Liver (tissue), 9 donors: Measurements from ENCODE around the gene CPAMD8. TPM values are rescaled to one million over a fixed set of nuclear protein-coding genes. Genes with fewer than 3 reads are reported as not detected.

Experiments
- DNase-seq: peaks from one replicate; pipeline ENCODE4 v3.0.0-alpha.2; 2017; ENCODE audit warnings: low spot score
- H3K27ac ChIP-seq, 2 donors: one replicate each; pipeline ENCODE4 v1.7.0; 2013; ENCODE audit warnings: inconsistent platforms in 2 of 2, low read length in 2 of 2, control low read depth in 1 of 2, low read depth in 1 of 2, mild to moderate bottlenecking in 1 of 2
- H3K27me3 ChIP-seq, 4 donors: one replicate each; pipeline versions ENCODE4 v1.6.1 to v1.7.0; 2013; ENCODE audit warnings: low read length in 3 of 4, inconsistent platforms in 1 of 4, mild to moderate bottlenecking in 1 of 4, moderate library complexity in 1 of 4; ENCODE audit not compliant: control insufficient read depth in 4 of 4, insufficient read depth in 4 of 4
- H3K36me3 ChIP-seq, 4 donors: one replicate each; pipeline versions ENCODE4 v1.6.1 to v1.7.0; 2013; ENCODE audit warnings: low read length in 3 of 4, mild to moderate bottlenecking in 3 of 4, low read depth in 1 of 4, moderate library complexity in 1 of 4; ENCODE audit not compliant: control insufficient read depth in 4 of 4, insufficient read depth in 3 of 4
- H3K4me1 ChIP-seq, 4 donors: one replicate each; pipeline versions ENCODE4 v1.6.1 to v1.7.0; 2013; ENCODE audit warnings: low read length in 3 of 4, mild to moderate bottlenecking in 3 of 4, moderate library complexity in 1 of 4; ENCODE audit not compliant: control insufficient read depth in 4 of 4, insufficient read depth in 4 of 4
- H3K4me3 ChIP-seq, 3 donors: one replicate each; pipeline versions ENCODE4 v1.6.1 to v1.7.0; 2013; ENCODE audit warnings: low read length in 3 of 3, control low read depth in 1 of 3, low read depth in 1 of 3, mild to moderate bottlenecking in 1 of 3
- H3K9ac ChIP-seq, 2 donors: one replicate each; pipeline ENCODE4 v1.7.0; 2013; ENCODE audit warnings: low read length in 2 of 2, mild to moderate bottlenecking in 2 of 2, moderate library complexity in 2 of 2, control low read depth in 1 of 2, low read depth in 1 of 2
- H3K9me3 ChIP-seq, 4 donors: one replicate each; pipeline versions ENCODE4 v1.6.1 to v1.7.0; 2013; ENCODE audit warnings: low read length in 3 of 4; ENCODE audit not compliant: control insufficient read depth in 4 of 4
- ATF3 ChIP-seq: IDR thresholded peaks from 2 replicates; pipeline ENCODE4 v1.6.1; 2016; ENCODE audit warnings: antibody characterized with exemption
- CTCF ChIP-seq: fragments of 150-350 bp; IDR thresholded peaks from 2 replicates; pipeline ENCODE4 v1.5.1; 2017; ENCODE audit warnings: improper control_type of control experiment, low read depth, low read length; ENCODE audit not compliant: missing input control
- EGR1 ChIP-seq, 2 donors: IDR thresholded peaks; 2 replicates each; pipeline ENCODE4 v1.6.1; 2016 to 2018; ENCODE audit warnings: antibody characterized with exemption in 2 of 2, low read depth in 2 of 2
- FOXA1 ChIP-seq: IDR thresholded peaks from 2 replicates; pipeline ENCODE4 v1.6.1; 2016; ENCODE audit warnings: antibody characterized with exemption
- FOXA2 ChIP-seq: IDR thresholded peaks from 2 replicates; pipeline ENCODE4 v1.6.1; 2016; ENCODE audit warnings: antibody characterized with exemption
- GABPA ChIP-seq, 2 donors: IDR thresholded peaks in 1 of 2; conservative IDR thresholded peaks in 1 of 2; 2 replicates each; pipeline ENCODE4 v1.6.1; 2016; ENCODE audit warnings: antibody characterized with exemption in 2 of 2, mild to moderate bottlenecking in 1 of 2, moderate library complexity in 1 of 2
- HNF4A ChIP-seq, 2 donors: conservative IDR thresholded peaks; 2 replicates each; pipeline ENCODE4 v1.6.1; 2016; ENCODE audit warnings: antibody characterized with exemption in 2 of 2, mild to moderate bottlenecking in 2 of 2
- HNF4G ChIP-seq: IDR thresholded peaks from 2 replicates; pipeline ENCODE4 v1.6.1; 2016; ENCODE audit warnings: antibody characterized with exemption
- JUND ChIP-seq, 2 donors: IDR thresholded peaks; 2 replicates each; pipeline ENCODE4 v1.6.1; 2016; ENCODE audit warnings: antibody characterized with exemption in 2 of 2
- NR2F2 ChIP-seq: IDR thresholded peaks from 2 replicates; pipeline ENCODE4 v1.6.1; 2016; ENCODE audit warnings: antibody characterized with exemption
- RAD21 ChIP-seq, 2 donors: IDR thresholded peaks; 2 replicates each; pipeline ENCODE4 v1.6.1; 2016; ENCODE audit warnings: antibody characterized with exemption in 2 of 2, mild to moderate bottlenecking in 2 of 2
- REST ChIP-seq: IDR thresholded peaks from 2 replicates; pipeline ENCODE4 v1.6.1; 2016; ENCODE audit warnings: antibody characterized with exemption, mild to moderate bottlenecking
- RXRA ChIP-seq, 2 donors: IDR thresholded peaks; 2 replicates each; pipeline ENCODE4 v1.6.1; 2017 to 2018; ENCODE audit warnings: antibody characterized with exemption in 2 of 2, mild to moderate bottlenecking in 1 of 2
- SP1 ChIP-seq: IDR thresholded peaks from 2 replicates; pipeline ENCODE4 v1.6.1; 2018; ENCODE audit warnings: antibody characterized with exemption, mild to moderate bottlenecking
- TAF1 ChIP-seq: conservative IDR thresholded peaks from 2 replicates; pipeline ENCODE4 v1.6.1; 2016; ENCODE audit warnings: antibody characterized with exemption, mild to moderate bottlenecking
- YY1 ChIP-seq: IDR thresholded peaks from 2 replicates; pipeline ENCODE4 v1.6.1; 2016; ENCODE audit warnings: antibody characterized with exemption, mild to moderate bottlenecking
- ZBTB33 ChIP-seq: IDR thresholded peaks from 2 replicates; pipeline ENCODE4 v1.6.1; 2016; ENCODE audit warnings: antibody characterized with exemption
- WGBS: extraction: QIAGEN DNeasy Blood & Tissue Kit; methylation state at CpG from one replicate; pipeline ENCODE4 v1.1.7; 2013; 5-methylcytosine and 5-hydroxymethylcytosine counted together
- polyA plus RNA-seq, 2 donors: library from polyadenylated mRNA; stranded (reverse) in 1 of 2; unstranded in 1 of 2; fragments of 200-250 nt in 1 of 2; fragments of >200 nt in 1 of 2; fragmentation: Nextera tagmentation in 1 of 2; extraction: Ambion mirVana in 1 of 2; gene quantifications; one replicate each; pipeline versions ENCODE4 v1.2.1 to v1.2.3, GENCODE V29; 2013 to 2015
- total RNA-seq, 2 donors: library from RNA; depleted of rRNA; stranded (reverse); fragments of >200 nt; gene quantifications; one replicate each; pipeline ENCODE4 v1.2.3, GENCODE V29; 2014
- TF ChIP-seq, protein P1 (sequence below): IDR thresholded peaks from 2 replicates; pipeline ENCODE4 v1.6.1; 2016; ENCODE audit warnings: antibody characterized with exemption
- donor health status: healthy.
- donor health status: healthy.
- donor health status: healthy.
- donor health status: healthy.
- donor health status: healthy.

The CPAMD8 gene
- total and polyA plus RNA-seq, 4 donors, result 0.92 to 1.4 (median 1.1) TPM

DNA sequence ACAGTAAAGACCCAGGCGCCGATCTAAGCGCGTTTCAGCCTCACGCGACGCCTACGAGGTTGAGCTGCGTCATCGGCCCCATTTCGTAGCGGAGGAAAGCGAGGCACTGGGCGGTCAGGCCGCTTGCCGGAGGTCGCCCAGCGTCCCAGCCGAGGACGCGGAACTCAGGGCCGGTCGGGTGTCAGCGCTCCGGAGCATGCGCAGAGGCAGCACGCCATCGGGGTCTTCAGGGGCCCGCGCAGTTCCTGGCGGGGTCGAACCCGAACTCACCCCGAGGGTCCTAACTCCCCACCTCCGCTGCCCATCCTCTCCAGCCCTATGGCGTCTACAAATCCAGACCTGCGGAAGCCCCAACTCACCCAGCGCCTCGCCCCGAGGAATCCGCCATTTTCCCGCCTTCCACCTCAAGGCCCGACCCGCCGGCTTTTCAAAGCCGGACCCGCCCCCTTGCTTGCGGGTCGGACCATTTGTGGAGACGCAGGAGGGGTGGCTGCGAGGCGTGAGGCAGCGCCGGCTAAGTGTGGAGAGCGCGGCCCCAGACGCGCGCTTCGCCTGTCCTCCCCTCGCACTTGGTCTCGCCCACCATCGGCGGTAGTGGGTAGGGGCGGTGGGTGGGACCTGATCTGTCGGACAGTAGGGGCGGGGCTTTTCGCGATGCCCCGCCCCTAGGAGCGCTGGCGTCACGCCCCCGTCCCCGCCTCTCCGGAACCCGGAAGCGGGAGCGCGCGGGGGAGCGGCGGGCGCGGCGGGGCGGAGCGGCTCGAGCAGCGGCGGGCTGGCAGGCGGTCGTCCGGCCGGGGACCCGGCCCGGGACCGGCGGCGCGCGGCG is 48.6 kb upstream of the CPAMD8 start, which contains the start of the genes HAUS8 and MYO9B:
Gene HAUS8, minus strand, starts transcription at position 418 of the 829 bp plus-strand sequence. Its CDS starts 30 bp downstream, at position 388.
Gene MYO9B, plus strand, starts transcription at position 743 of the 829 bp plus-strand sequence. CDS start 25,941 bp downstream, outside the sequence.
- TF ChIP-seq RAD21 (IDR thresholded peaks at IDR 0.05) (peak; percentile 40 to 45), NR2F2 (no peak), SP1 (peak; percentile 91), ATF3 (no peak), REST (peak; percentile 43), EGR1 (IDR thresholded peaks at IDR 0.05; ENCODE audit: low read depth in 2 of 2) (peak; percentile 82), YY1 (peak; percentile 98), ZBTB33 (no peak), HNF4G (no peak), TAF1 (no peak), HNF4A (conservative IDR thresholded peaks at IDR 0.05) (peak; percentile 31 to 41), RXRA (IDR thresholded peaks at IDR 0.05) (peak; percentile 48 to 54), FOXA1 (no peak), JUND (IDR thresholded peaks at IDR 0.05) (peak in 1 of 2 donors; percentile 61), GABPA (IDR thresholded peaks at IDR 0.05 in 1 of 2, conservative IDR thresholded peaks at IDR 0.05 in 1 of 2) (peak in 1 of 2 donors; percentile 75), CTCF (no peak), FOXA2 (no peak)
- TF ChIP-seq, protein P1, sequence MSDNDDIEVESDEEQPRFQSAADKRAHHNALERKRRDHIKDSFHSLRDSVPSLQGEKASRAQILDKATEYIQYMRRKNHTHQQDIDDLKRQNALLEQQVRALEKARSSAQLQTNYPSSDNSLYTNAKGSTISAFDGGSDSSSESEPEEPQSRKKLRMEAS, result peak; percentile 94
- WGBS, result under 1% methylated on average over 103 of the region's 103 CpGs
- Histone ChIP-seq H3K27ac (peak within 1 kb of the TSS; percentile 77 to 80), H3K27me3 (no peaks in the 10 kb centered on the region), H3K9ac (peak within 1 kb of the TSS; percentile 70 to 83), H3K36me3 (peaks cover 0 to 2% (median 0%) of the 10 kb centered on the region in 4 donors), H3K9me3 (no peaks in the 10 kb centered on the region), H3K4me1 (peaks cover 3 to 47% (median 33%) of the 10 kb centered on the region in 4 donors), H3K4me3 (peak within 1 kb of the TSS; percentile 78 to 91 (median 89))
- DNase-seq, result peak; percentile 99
